ENCODE results near the gene PCDH8. TPM values are rescaled to one million over a fixed set of nuclear protein-coding genes. Genes with fewer than 3 reads are reported as not detected.
A peak's percentile ranks its signal among the peaks of the same experiment; 100 is the strongest.

Gene PCDH8
- 1.5 TPM for polyA plus RNA-seq (2012; ENCODE audit: insufficient read depth, insufficient read length, low read depth)

- H3K9me3 ChIP-seq = peaks cover 8% of the 10 kb centered on the region; the same call in 1 of the 2 replicates
- peaks cover 56% of the 10 kb centered on the region for H3K27me3 ChIP-seq
- TF ChIP-seq CTCF (IDR thresholded peaks at IDR 0.05; ENCODE audit: low read depth, low read length) = no peak
- H3K36me3 ChIP-seq = no peaks in the 10 kb centered on the region
- peak; percentile 94 for DNase-seq
- H3K4me3 ChIP-seq (ENCODE audit: low read depth, low read length) = peak within 1 kb of the TSS; percentile 79
- peaks cover 2% of the 10 kb centered on the region; the same call in 1 of the 2 replicates for H3K4me1 ChIP-seq
Measured at GRCh38 chr13:52848455-52849195, at the start of gene PCDH8. Gene PCDH8, minus strand, starts transcription at chr13:52848640. Its CDS starts 204 bp downstream, at chr13:52848436.

GRCh38 chr13:52896827-52897659, 48.6 kb upstream of the PCDH8 start:
- Histone ChIP-seq H3K36me3 (no peaks in the 10 kb centered on the region), H3K27me3 (no peaks in the 10 kb centered on the region; the same call in 1 of the 2 replicates), H3K4me1 (no peaks in the 10 kb centered on the region), H3K4me3 (ENCODE audit: low read depth, low read length) (no peak overlapping the region), H3K9me3 (no peaks in the 10 kb centered on the region)
- peak; percentile 51 for TF ChIP-seq CTCF (IDR thresholded peaks at IDR 0.05; ENCODE audit: low read depth, low read length)
- no peak for DNase-seq

GRCh38 chr13:52894413-52894812, 46.0 kb upstream of the PCDH8 start:
- DNase-seq = no peak
- Histone ChIP-seq H3K9me3 (peaks cover 3% of the 10 kb centered on the region), H3K4me1 (no peaks in the 10 kb centered on the region), H3K27me3 (no peaks in the 10 kb centered on the region; the same call in 1 of the 2 replicates), H3K4me3 (ENCODE audit: low read depth, low read length) (no peak overlapping the region), H3K36me3 (no peaks in the 10 kb centered on the region)
- TF ChIP-seq CTCF (IDR thresholded peaks at IDR 0.05; ENCODE audit: low read depth, low read length) = no peak

GRCh38 chr13:52892925-52893324, 44.5 kb upstream of the PCDH8 start:
- Histone ChIP-seq H3K4me1 (no peaks in the 10 kb centered on the region), H3K4me3 (ENCODE audit: low read depth, low read length) (no peak overlapping the region), H3K27me3 (no peaks in the 10 kb centered on the region; the same call in 1 of the 2 replicates), H3K36me3 (no peaks in the 10 kb centered on the region), H3K9me3 (peaks cover 3% of the 10 kb centered on the region)
- DNase-seq = no peak
- TF ChIP-seq CTCF (IDR thresholded peaks at IDR 0.05; ENCODE audit: low read depth, low read length) = no peak

GRCh38 chr13:52891706-52892105, 43.3 kb upstream of the PCDH8 start:
- Histone ChIP-seq H3K4me1 (no peaks in the 10 kb centered on the region), H3K27me3 (no peaks in the 10 kb centered on the region; the same call in 1 of the 2 replicates), H3K9me3 (peaks cover 3% of the 10 kb centered on the region), H3K36me3 (no peaks in the 10 kb centered on the region), H3K4me3 (ENCODE audit: low read depth, low read length) (no peak overlapping the region)
- DNase-seq = no peak
- TF ChIP-seq CTCF (IDR thresholded peaks at IDR 0.05; ENCODE audit: low read depth, low read length) = no peak

Measured in BE2C (cell line).